Measurements from ENCODE around the gene INVS.
"Not testable (repeated sequence)": the region's sequence is repeated elsewhere in the genome, so short reads cannot be mapped to it uniquely, and the experiment has no call there.

- not testable (repeated sequence) for TF ChIP-seq EZH2 (optimal IDR thresholded peaks at IDR 0.05; ENCODE audit: low read depth, low read length); CTCF (IDR thresholded peaks at IDR 0.05; ENCODE audit: low read length)
Measured at GRCh38 chr9:100338736-100339135, 239.7 kb downstream of the INVS start.
